Pons (tissue), 1 donor: Measurements from ENCODE around the gene ATRN.

Experiments used
- DNase-seq: peaks from one replicate; pipeline ENCODE4 v3.0.0-alpha.2; 2016; ENCODE audit warnings: low spot score

ATRN gene

DNA sequence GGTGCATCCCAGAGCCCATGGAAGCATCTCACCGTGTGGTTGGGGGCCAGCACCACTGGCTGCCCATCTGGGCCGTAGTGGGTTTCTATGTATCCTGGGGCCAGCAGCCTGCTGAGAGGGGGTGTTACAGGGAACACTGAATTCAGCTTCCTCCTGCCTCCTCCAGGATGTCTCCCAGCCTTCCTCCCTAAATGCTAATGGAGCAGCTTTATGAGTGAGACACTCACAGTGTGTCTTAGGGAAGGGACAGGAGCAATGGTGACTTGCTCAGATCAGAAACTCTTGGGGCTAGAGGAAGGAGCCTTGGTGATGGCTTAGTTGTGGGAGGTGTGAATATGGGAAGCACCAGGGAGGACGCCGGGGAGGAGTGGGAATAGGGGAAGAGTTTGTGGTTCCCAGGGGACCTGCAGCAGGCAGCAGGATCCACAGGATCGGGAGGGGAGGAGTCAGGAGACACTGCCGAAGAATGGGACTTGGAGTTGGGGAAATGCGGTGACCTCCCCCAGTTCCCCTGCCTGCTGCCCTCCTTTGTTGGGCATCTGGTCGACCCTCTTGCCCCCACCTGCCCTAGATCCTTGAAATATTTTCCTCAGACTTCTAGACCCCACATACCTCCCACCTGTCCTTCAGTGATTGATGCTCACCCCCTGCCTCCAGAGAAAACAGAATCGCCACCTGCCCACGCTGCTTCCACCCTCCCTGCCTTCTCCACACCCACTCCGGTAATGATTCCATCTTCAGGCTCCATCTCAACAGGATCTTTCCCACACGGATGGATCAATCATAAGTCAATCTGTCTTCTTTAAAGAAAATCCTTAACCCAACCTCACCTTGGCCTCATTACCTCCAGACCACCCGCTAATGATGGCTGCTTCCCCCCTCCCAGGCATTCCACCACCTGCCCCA, 204.4 kb downstream of the ATRN start:
- no peak for DNase-seq

DNA sequence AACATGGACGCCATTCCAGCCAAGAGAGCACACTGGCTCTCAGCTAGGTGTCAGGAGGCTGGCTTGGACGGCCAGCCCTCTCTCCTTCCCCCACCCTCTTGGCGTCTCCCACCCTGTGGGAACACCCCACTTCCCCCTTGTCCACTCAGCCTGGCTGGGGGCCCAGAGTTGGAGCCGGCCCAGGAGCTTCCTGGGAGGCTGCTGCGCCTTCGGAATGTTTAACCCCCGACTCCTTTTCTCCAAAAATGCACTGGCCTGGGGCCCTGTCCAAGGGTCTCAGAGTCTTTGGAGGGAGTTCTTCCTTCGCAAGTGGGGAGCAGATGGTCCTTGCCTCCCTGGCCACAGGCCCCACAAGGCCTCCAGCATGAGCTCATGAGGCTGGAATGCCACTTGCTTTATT, 206.9 kb downstream of the ATRN start:
- DNase-seq = no peak

DNA sequence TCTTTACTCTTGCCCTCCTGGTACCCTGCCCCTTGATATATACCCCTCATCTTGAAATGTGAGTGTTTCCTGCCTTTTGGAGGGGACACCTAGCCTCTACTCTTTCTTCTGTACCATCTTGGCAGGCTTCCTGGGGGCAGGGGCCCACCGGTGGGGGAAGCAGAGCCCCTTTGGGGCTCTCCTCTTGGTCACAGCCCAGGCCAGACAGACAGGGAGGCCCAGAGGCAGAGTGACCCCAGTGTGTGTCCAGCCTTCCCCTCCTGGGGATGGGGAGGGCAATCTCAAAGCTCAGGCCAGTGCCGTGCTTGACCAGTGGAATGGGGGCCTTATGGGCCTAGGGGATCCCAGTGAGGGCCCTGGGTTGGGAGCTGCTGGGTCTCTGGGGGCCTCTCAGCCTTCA, 207.4 kb downstream of the ATRN start:
- no peak for DNase-seq

GRCh38 chr20:3678856-3679720, 208.3 kb downstream of the ATRN start:
- DNase-seq = no peak

GRCh38 chr20:3679749-3680700, 209.2 kb downstream of the ATRN start:
- DNase-seq = no peak

GRCh38 chr20:3680701-3681351, 210.0 kb downstream of the ATRN start:
- DNase-seq = no peak

- DNase-seq = no peak
These were observed 210.6 kb downstream of the ATRN start for GRCh38 chr20:3681352-3681930.

DNA sequence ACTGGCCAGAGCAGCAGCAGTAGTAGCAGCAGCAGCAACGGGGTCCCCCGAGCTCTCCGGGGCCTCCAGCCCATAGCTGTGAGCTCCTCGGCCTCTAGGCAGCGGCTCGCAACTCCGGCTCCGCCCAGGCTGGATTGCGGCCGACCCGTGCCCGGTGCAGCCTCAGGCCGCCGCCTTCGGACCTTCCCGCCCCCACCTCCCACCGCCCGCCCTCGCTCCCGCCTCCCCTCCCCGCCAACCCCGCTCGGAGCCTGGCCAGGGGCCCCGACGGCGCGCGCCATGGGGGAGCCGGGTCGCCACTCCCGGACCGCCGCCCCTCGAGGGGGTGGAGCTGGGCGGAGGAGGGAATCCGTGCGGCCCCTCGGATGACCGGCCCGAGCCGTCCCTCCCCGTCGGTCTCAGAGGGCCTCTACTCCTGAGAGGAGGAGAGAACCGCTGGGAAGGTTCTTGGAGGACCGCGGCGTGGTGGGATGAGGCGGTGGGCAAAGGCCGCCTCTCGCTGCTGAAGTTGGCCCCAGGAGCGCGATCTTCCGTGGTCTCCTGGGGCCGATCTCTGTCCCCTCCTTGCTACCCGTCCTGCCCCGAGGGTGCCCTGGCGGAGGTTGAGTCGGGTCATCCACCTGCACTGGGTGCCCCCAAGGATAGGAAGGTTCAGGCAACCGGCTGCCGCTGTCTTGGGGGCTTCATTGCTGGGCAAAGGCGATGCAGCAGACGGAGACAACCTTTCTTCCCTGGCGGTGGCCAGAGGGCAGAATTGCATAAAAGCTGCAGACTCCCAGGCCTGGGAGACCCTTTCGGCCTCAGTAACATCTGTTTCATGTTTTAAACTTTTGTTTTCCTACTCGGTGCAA, 211.3 kb downstream of the ATRN start, which contains the start of gene ADAM33:
Gene ADAM33 (minus strand): TSS at position 80 of the 851 bp plus-strand sequence. CDS start 6 bp downstream, at position 74.
- no peak for DNase-seq

GRCh38 chr20:3685341-3685740, 214.5 kb downstream of the ATRN start:
- DNase-seq = no peak

DNA sequence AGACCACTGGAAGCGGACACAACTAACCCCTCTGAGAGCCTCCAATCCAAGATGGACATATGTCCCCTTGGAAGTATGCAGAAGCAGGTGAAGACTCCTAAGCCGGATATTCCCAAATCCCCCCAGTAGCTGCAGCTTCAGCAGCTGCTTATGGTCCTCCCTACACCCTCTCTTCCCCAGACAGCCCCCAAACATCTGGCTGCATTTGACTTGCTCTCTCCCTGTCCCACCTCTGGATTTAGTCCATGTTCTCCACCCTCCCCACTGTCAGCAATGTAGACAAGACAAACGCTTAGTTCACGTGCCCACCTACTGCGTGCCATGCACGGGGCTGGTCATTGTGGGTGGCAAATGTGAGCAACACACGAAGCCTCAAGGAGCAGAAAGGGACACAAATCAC, 215.6 kb downstream of the ATRN start:
- DNase-seq = no peak

DNA sequence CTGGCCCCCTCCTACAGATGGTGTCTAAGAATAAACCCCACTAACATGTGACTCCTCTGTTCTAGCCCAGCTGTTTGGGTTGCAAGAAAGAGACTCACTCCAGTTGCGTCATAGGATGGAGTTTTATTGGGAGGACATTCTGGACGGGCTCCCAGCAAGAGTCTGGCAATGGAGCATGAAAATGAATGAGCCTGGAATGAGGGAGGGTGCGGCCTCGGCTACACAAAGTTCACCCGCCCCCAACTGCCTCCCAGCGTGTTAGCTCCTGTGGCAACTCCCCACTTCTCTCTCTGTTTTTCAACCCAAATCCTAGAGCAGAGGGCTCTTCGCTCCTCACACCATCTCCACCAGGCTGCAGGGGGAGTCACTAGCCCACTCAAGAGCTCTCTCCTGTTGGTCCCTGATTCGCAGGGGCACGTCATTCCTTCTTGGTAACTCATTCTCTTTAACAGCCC, 216.1 kb downstream of the ATRN start:
- peak; percentile 70 for DNase-seq

DNA sequence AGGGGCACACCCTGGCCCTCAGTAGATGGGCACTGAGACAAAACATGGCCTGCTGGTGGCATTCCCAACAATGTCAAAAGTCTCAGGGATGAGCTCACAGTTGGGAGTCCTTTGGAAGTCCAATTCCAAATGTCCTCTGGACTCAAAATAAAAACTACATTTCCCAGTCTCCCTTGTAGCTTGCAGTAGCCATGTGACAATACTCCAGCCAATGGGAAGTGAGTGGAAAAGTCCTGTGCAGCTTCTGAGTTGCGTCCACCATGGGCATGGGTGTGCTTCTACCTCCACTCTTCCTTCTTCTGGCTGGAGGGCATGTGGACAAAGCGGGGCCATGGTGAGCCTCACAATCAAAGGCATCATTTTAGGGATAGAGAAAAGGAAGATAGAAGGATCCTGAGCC, 216.8 kb downstream of the ATRN start:
- DNase-seq = peak; percentile 46

GRCh38 chr20:3689978-3690377, 219.2 kb downstream of the ATRN start:
- DNase-seq = no peak

DNA sequence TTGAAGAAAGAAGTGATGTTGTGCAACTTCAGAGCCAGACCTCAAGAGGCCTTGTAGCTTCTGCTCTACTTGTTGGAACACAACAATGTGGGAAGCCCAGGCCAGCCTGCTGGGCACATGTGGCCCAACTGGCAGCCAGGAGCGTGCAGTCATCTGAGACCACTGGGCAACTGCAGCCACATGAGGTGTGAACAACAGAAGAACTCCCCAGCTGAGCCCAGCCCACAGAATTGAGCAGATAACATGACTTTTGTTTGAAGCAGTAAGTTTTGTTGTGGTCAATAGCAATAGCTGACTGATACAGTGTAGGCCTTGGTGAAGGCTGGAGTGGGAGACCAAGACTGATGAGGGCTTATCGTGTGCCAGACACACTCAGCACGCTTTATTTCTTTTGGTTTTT, 219.6 kb downstream of the ATRN start:
- no peak for DNase-seq

DNA sequence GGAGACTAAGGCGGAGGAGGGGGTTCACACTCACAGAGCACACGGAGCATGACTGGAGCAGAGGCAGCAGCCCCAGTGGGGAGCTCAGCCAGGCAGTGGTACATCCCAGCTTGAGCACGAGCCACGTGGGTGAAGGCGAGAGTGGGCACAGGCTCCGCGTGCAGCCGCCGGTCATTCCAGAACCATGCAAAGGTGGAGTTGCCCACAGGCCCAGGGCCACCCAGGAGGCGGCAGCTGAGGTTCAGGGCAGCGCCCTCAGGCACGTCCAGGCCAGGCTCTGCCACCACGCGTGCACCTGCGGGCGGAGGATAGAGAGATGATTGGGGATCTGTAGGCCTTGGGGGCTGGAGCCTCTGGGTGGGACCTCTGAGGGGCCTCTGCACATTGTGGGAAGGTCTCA, 220.5 kb downstream of the ATRN start:
- no peak for DNase-seq

GRCh38 chr20:3691897-3692296, 221.1 kb downstream of the ATRN start:
- DNase-seq = no peak

DNA sequence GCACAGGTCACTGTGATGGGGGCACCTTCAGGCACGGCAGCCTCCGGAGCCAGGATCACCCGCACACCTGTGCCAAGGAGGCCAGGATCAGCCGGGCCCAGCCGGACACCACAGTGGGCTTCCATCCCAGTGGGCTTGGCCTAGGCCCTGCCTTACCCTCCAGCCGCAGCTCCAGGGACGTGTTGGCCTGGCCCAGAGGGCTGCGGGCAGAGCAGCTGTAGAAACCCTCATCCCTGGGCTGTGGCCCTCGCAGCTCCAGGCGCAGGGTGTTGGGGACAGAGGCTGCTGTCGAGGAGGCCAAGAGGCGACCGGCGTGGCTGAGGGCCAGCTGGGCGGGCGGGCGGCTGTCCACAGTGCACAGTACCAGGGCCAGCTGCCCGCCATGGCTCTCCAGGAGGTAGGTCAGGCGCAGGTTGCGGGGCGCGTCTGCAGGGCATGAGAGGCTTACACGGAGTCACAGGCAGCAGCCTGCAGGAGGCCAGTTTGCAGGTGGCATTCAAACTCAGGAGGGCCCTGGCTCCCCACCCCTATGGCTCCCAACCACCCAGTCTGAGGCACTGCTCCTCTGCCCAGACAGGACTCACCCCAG, 222.0 kb downstream of the ATRN start:
- no peak for DNase-seq

DNA sequence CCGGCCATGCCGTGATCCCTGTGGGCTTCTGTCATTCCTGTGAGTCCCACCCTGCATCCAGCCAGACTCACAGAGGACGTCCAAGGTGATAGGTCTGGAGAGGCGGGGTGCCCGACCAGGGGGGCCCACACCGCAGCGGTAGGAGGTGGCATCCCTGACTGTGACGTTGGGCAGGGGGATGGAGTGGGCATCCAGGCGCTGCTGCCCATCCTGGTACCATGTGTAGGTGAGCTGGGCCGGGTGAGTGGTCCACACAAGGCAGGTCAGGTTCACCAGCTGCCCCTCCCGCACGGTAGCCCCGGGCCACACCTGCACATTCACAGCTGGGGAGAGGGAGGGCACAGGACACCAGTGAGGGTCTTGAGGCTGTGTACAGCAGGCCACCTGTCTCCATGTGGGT, 222.6 kb downstream of the ATRN start:
- no peak for DNase-seq

DNA sequence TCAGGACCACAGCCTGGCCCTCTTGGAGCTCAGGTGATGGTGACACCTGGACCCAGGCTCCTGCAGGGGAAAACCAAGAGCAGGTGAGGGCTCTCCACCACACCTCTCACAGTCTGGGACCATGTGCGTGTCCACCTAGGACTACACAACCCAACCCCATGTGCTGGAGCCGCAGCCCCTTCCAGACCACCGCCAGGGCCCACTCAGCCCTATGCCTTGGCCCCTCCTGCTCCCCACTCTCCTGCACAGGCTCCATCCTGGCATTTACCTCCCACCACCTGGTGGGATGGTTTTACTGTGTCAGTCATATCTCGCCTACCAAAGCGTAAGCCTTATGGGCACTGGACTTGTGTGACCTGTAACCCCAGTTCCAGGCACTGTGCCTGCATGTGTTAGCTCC, 224.0 kb downstream of the ATRN start:
- no peak for DNase-seq
